ENCODE measurements around the gene POLH.
A peak's percentile ranks its signal among the peaks of the same experiment; 100 is the strongest.
"Not testable (repeated sequence)": the region's sequence is repeated elsewhere in the genome, so short reads cannot be mapped to it uniquely, and the experiment has no call there.

POLH gene

GRCh38 chr6:43634702-43635303, 58.8 kb downstream of the POLH start:
- DNase-seq = no peak

GRCh38 chr6:43635387-43636307, 59.7 kb downstream of the POLH start, which contains the start of gene MAD2L1BP:
Gene MAD2L1BP, plus strand, starts transcription at chr6:43635840. Its CDS starts 36 bp downstream, at chr6:43635876.
- DNase-seq = peak; percentile 90

GRCh38 chr6:43636308-43636659, 60.3 kb downstream of the POLH start:
- peak; percentile 24 for DNase-seq

GRCh38 chr6:43639984-43640800, 64.2 kb downstream of the POLH start:
- no peak for DNase-seq

- DNase-seq = no peak
Observed at GRCh38 chr6:43644940-43645612, 69.1 kb downstream of the POLH start, which contains the start of gene RSPH9. Gene RSPH9, plus strand, starts transcription at chr6:43645036. Its CDS starts 63 bp downstream, at chr6:43645099.

- DNase-seq = no peak
Observed at GRCh38 chr6:43645613-43645964, 69.6 kb downstream of the POLH start.

- DNase-seq = no peak
Observed at GRCh38 chr6:43647613-43648012, 71.6 kb downstream of the POLH start.

- DNase-seq = no peak
Observed at GRCh38 chr6:43648248-43648647, 72.3 kb downstream of the POLH start.

GRCh38 chr6:43652822-43653221, 76.8 kb downstream of the POLH start:
- DNase-seq = not testable (repeated sequence)

- no peak for DNase-seq
Observed at GRCh38 chr6:43657221-43657802, 81.3 kb downstream of the POLH start.

- no peak for DNase-seq
Observed at GRCh38 chr6:43658161-43658560, 82.2 kb downstream of the POLH start.

GRCh38 chr6:43662948-43663347, 87.0 kb downstream of the POLH start:
- DNase-seq = not testable (repeated sequence)
